NCI-H146 treated with DMSO at 0.1 percent for 48 hours (cell line): ENCODE measurements around the gene AFF3.
"Not testable (repeated sequence)": the region's sequence is repeated elsewhere in the genome, so short reads cannot be mapped to it uniquely, and the experiment has no call there.

Experiments
- DNase-seq: peaks from one replicate; lab custom pipeline; 2025; ENCODE audit not compliant: unreplicated experiment; lab: John Stamatoyannopoulos, UW

The AFF3 gene

DNA sequence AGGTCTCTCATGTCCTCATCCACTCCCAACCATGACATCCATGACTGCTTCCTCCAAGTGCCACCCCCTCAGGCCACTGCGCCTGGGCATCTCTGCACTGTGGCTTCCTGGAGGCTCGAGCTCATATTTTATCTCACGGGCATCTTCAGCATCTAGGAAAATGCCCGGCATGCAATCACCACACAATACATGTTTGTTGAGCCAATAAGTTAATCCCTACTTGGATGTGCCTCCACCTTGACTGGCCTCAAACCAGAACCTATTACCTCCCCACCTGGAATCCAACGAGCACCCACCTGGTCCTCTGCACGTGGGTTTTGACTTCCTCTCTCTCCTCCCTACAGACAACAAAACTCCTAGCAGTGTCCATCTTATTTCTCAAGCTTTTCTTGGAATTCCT lies 453.7 kb downstream of the AFF3 start:
- no peak for DNase-seq

DNA sequence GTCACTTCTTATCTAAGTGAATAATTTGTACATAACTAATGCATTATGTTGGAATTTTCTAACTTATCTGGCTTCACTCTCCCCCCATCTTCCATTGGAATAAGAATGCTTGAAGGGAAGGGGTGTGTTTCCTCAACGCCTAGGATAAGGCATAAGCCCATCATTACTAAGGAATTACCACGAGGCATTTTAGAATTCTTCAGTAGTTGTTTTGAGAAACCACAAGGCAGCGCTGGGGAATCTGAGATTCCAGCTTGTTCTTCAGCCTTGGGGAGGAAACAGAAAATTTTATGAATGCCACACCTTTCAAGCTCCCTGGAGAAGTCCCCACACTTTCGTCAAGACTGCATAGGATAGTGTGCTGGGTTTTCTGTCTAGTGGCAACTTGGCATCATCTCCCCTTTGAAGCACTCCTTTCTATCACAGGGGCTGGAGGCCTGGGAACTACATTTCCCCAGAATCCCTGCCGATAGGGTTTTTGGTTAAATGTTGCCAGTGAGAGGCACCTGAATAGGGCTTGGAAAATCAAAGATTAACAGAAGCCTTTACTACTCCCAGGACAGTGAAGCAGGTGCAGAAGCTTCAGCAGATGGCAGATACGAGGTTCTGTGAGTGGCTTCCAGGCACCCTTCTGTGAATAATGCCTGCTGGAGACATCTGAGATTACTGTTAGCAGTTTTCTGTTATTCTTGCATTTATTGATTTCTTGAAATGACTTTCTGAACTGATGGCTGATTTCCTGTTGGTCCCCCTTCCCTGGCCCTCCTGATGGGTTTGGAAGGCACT lies 459.9 kb downstream of the AFF3 start:
- DNase-seq, result peak; percentile 86

GRCh38 chr2:99680946-99681345 lies 461.4 kb downstream of the AFF3 start:
- DNase-seq, result no peak

DNA sequence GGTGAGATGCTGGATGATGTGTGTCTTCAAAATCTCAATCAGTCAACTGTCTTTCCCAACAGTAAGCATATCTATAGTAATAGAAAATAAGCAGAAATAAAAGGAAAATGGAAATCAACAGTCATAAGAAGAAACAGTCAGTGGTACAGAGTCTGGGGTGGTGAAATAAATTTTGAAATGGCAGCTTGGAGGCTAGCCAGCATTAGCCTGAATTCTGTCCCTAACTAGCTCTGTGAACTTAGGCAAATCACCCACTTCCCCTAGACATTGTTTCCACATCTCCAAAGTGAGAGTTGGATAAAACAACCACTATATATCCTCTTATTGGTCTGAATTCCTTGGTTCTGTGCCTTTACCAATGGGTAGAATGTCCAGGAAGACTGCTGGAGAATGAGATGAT lies 462.9 kb downstream of the AFF3 start:
- no peak for DNase-seq

DNA sequence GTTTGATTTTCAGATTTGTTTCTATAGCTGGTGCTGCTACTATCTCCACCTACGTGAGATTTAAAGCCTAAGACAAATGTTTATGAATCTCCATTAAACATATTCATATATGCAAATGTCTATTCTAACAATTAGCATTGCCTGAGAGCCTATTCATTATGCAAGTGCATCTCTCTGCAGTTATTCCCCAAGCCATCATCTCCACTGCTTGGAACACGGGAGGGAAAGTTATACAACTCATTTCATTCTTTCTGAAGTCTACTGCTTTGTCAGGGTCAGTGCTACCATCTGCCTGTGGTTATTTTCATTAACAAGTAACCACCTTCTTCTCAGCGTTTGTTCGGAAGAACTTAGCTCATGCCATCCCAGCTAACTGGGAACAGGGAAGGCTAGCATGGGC lies 463.8 kb downstream of the AFF3 start:
- no peak for DNase-seq

GRCh38 chr2:99677814-99678213 lies 464.6 kb downstream of the AFF3 start:
- DNase-seq, result no peak

DNA sequence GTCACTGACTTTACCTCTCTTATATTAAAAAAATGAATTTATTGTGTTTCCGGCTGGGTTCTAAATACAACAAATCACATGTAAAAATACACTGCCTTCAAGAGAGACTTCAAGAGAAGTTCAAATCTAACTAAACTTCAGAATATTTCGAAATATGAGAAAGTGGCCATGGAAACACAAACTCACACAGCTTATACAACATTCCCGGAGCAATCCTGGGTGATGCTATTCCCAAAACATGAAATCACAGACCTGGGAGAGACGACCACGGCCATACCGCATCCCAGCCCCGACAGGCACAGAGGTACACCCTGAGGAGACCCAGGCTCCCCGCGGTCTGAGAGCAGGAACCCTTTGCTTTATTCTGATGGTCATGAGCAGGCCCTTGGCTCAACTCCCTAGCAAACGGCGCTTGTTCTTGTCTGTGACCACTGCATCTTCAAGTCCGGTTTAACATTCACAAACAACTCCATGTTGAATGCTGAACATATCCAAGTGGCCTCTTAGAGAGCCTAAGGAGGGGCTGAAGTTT lies 467.2 kb downstream of the AFF3 start:
- no peak for DNase-seq

GRCh38 chr2:99674090-99674489 lies 468.3 kb downstream of the AFF3 start:
- no peak for DNase-seq

GRCh38 chr2:99672766-99673350 lies 469.5 kb downstream of the AFF3 start:
- DNase-seq, result no peak

DNA sequence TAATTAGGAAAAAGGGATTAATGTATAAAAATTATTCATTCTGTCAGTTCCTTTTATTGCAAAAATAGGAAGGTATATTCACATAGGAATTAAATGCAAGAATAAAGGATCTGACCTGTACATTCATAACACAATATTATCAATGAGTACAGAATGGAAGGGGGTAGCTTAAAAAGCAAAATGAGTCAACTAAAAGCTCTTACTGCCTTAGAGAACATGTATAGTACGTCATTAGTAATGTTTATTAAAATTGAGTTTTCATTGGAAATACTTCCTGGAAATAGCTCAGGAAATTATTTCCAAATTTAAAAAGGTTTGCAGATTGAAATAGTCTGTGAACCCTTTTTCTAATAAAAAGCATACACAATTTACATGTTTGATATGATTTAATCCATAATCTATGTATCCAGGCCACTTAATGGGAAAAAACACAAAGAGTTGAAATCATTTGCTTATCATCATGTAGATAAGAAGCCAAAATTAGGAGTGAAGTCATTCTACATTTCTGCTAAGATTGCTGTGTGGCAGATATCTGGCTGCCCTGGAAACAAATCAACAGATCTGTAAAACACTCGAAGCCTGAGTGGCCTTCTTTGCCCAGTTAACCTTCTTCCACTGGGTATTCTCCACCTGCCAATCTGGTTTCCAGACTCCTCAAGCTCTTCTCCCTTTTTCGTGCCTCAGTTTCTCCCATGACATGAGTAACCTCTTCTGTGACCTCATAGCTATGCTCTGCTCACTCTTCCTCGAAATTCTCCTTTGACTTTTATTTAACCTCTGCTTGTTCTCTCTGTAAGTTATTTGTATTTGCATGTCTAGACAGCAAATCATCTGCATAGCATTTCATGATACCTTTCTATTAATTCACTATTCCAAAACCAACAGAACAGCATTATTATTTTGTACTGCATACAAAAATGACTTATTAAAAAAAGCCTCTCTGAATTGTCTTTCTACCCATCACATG lies 471.3 kb downstream of the AFF3 start:
- no peak for DNase-seq

- no peak for DNase-seq
Measured at GRCh38 chr2:99666256-99666655, 476.1 kb downstream of the AFF3 start.

DNA sequence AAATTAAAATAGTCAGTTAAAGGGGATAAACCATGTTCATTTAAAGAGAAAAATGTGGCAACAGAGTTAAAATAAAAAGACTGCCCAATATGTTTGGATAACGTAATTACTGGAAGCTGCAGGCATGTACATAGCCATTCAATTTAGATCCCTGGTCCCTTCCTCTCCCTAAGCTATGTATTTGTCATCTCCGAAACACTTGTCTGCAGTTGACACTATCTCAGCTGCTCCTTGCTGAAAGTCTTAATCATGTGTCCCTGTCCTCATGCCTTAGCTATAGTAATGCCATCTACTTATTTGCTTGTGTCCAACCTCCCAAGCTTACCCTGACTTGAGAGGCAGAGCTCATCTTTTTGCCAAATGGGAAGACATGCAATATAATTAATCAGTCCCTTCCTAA lies 478.7 kb downstream of the AFF3 start:
- DNase-seq, result no peak

DNA sequence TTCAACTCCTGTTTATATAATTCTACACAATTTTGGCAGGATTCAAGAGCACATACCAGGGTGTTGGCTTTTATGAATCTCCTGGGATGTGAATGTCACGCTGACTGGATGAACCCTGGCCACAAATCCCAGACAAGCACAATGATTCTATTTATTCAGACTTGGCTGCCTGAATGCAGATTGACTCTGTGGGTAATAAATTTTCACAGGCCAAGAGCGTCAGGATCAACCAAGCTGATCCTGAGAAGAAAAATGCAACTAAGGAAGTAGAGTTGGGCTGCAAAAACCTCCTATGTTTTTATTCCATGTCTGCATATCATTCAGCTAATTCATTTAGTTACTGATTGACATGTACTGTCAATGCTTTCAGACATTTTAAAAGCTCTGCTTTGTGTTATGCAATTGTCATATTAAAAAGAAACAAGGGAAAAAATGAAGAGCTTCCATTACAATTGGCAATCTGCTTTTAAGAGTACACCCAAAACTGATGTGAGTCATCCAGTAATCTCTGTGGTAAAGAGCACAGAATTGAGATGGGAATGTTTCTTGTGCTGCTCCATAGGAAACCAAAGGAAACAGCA lies 479.5 kb downstream of the AFF3 start:
- DNase-seq, result no peak

GRCh38 chr2:99661761-99662160 lies 480.6 kb downstream of the AFF3 start:
- not testable (repeated sequence) for DNase-seq

- no peak for DNase-seq
Measured at GRCh38 chr2:99660616-99661406, 481.6 kb downstream of the AFF3 start.

- no peak for DNase-seq
Measured at GRCh38 chr2:99659874-99660273, 482.5 kb downstream of the AFF3 start.

DNA sequence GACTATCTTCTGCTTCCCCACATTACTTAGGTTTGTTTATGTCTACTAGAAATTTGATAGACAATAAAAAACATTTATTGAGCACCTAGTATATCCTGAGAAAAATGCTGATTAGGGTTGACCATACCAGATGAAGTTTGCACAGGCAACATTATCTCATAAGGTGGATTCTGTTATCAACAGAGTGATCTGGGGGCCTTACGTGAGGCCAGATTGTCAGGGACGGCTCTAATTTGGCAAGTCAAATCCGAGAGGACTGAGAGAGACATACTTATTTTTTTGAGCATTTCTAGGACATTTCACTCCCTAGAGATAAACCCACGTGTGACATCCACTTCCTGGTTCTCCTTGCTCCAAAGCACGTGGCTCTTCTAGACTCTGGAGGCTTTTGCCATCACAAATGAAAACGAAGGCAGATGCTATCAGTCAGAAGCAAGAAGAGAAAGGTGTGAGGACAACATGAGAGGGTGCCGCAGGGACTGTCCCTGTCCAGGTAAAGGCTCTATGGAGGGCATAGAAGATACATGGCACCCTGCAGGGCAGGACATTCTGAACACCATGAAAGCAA lies 484.6 kb downstream of the AFF3 start:
- no peak for DNase-seq

- DNase-seq, result no peak
Measured at GRCh38 chr2:99656994-99657393, 485.4 kb downstream of the AFF3 start.

DNA sequence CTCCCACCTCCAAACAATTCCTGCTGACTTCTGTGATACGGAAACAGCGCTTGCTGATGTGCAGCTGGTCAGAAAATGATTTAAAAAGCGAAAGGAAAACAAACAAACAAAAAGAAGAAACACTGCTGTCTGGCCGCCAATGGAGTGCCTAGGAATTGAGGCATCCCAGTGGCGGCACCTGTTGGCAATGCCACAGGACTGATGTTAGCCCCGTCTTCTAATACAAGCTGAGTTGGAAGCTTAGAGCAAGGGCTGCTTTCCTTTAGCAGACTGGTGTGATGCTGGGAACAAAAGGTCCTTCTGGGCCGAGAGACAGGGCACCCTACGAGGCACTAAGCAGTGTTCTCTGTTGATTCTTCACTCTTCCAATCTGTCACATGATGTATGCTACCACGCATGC lies 489.0 kb downstream of the AFF3 start:
- DNase-seq, result no peak

DNA sequence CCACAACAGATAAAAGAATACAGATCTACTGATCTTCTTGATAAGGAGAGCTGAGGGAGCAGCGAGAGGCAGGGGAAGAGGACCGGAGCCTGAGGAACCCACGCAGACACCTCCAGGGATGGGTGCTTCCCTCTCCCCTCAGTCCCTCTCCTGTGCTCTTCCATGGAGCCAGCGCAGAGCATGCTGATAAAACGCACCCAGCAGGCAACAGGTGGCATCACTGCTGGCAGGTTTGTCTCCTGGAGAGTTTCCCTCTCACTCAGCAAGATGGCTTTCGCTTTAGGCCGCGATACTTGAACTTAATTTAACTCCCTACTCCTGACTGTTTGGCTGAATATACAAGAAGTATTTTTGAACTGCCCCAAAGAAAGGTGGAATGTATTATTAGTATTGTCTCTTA lies 489.5 kb downstream of the AFF3 start:
- DNase-seq, result no peak
